Measurements from ENCODE around the gene PCGF2.

The PCGF2 gene

DNA sequence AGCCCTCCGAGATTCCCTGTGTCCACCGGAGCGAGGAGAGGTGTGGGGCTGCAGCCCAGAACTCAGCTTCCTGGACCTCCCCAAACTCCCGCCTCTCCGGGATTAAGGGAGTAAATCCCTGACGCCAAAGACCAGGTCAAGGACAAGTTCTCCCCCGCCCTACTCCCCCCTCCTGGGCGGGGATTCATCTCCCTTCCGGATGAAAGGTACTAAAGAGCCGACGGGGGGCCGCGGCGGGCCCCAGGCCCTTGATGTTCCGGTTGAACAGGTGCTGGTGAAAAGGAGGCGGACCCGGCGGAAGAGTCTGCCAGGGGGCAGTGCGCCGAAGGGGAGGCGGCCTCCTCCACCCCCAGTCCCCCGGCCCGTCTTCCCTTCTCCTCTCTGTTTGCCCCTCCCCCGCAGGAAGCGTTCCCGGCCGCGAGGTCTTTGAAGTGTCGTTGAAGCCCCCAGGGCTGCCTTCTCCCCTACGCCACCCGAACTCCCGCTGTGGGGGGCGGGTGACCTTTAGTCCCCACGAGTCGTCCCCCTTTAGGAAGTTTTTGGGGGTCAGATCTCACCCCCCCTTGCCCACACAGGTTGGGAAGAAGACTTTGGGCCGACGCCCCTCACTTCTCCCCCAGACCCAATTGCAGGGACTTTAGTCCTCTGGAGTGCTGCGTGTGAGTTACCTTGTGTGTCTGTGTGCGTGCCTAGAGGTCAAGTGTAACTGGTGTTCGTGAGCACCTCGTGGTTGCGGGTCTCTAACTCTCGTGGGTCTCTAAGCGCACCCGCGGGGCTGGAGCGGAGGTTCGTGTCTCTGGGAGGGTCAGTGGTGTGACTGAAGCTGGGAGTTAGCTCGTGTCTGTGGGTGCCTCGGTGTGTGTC, 44.2 kb downstream of the PCGF2 start:
- TF ChIP-seq, protein P1, sequence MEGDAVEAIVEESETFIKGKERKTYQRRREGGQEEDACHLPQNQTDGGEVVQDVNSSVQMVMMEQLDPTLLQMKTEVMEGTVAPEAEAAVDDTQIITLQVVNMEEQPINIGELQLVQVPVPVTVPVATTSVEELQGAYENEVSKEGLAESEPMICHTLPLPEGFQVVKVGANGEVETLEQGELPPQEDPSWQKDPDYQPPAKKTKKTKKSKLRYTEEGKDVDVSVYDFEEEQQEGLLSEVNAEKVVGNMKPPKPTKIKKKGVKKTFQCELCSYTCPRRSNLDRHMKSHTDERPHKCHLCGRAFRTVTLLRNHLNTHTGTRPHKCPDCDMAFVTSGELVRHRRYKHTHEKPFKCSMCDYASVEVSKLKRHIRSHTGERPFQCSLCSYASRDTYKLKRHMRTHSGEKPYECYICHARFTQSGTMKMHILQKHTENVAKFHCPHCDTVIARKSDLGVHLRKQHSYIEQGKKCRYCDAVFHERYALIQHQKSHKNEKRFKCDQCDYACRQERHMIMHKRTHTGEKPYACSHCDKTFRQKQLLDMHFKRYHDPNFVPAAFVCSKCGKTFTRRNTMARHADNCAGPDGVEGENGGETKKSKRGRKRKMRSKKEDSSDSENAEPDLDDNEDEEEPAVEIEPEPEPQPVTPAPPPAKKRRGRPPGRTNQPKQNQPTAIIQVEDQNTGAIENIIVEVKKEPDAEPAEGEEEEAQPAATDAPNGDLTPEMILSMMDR (IDR thresholded peaks at IDR 0.05), result no peak

DNA sequence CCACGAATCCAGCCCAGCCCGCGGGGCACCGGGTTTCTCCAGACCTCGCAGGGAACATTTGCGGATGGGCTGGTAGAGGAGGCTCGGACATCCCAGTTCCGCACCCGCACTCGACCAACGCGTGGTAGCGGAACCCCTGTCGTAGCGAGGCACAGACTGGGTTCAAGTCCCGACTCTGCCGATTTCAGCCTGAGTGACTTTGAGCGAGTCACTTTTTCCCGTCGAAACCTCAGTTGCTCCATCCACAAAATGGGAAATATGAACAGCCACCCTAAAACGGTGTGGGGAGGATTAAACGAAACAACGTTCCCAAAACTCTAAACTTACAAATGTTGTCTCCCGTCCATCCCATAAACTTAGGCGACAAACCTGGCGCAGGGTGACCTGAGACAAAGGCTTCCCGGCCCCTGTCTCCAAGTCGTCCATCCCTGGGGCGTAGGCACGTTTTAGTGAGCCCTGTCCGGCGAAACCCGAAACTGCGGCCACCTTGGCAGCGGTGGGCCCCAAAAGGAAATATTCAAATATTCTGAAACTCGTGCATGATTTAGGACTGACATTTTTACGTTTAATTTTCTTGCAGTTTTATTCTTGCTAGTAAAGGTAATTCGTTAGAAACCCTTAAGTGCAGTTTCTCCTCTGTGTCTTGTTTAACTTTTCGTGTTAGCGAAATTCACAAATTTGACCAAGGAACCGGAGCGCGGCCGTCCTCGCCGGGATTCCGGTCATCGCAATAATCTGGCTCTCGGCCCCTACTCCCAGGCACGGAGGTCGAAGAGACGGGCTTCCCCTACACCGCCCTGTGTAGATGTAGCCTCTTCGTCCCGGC, 45.0 kb downstream of the PCGF2 start:
- TF ChIP-seq, protein P1 (IDR thresholded peaks at IDR 0.05), result no peak

- TF ChIP-seq, protein P1 (IDR thresholded peaks at IDR 0.05), result no peak
Measured at GRCh38 chr17:38702166-38702915, 45.8 kb downstream of the PCGF2 start.

DNA sequence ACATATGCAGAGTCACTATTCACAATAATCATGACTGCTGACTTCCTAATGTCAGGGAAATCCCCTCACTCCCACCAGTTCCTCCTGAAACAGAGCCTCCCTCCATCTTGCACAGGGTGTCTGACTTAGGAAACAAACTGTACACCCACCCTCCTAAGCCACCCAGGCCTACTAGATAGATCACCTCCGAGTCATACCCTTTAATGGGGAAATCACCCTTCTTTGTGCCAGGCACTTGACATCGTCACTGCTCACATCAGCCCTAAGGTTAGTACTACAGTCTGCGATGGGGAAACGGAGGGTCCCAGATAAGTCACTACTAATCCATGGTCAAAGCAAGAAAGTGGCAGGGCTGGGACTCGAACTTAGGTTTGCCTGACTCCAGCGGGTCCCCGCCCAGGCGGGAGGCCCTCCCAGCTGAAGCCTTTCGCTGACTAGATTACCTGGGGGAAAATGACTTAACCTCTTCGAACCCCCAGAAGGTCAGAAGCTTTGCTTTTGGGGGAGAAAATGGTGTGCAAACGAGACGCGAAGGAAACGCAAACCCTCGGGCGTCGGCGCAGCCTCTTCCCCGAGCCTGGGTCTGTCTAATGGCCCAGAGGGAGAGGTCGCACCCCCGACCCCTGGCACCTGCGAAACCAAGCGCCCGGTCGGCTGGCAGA, 46.5 kb downstream of the PCGF2 start:
- TF ChIP-seq, protein P1 (IDR thresholded peaks at IDR 0.05), result no peak

DNA sequence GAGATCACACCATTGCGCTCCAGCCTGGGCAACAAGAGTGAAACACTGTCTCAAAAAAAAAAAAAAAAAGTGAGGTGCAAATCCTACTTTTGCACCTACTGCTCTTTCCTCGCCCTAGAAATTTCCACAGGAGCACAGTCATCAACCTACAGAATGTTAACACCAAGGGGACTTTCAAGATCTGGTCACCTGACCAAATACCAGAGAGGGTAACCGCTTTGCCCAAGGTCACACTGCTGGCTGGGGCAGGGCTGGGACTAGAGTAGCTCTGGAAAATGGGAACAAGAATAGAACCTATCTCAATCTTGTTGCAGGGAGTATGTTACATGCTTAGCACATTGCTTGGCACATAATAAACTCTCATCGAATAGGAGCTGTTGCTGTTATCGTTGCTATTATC, 49.4 kb downstream of the PCGF2 start:
- TF ChIP-seq, protein P1 (IDR thresholded peaks at IDR 0.05), result no peak

- TF ChIP-seq, protein P1 (IDR thresholded peaks at IDR 0.05), result no peak
Measured at GRCh38 chr17:38697061-38697820, 50.9 kb downstream of the PCGF2 start.
